ENCODE measurements around the gene RPRML.

DNA sequence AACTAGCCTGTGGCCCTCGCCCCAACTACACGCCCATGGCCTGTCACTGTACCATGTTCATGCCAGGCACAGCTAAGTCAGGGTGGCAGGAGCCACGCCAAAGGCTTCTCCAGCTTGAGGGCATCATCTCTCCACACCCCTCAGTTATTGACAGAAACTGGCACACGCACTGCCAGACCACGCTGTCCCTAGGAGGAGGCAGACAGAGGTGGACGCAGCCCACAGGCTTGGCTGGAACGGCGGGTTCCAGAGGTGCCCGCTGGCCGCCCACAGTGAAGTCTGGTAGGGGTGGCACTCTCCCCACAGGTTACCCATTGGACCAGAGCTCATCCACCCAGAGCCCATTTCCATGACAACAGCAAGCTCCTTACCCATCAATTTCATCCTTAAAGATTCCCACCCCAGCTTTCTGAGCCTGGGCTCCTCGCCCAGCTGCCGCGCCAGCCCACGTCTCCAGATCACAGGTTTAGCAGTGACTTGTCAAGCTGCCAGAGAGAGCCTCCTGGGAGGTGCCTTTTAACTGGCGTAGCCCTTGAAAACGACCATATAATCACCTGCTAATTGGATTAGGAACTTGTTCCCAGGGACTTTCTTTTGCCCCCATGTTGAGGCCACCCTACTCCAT is 27.9 kb downstream of the RPRML start:
- TF ChIP-seq, protein P1, sequence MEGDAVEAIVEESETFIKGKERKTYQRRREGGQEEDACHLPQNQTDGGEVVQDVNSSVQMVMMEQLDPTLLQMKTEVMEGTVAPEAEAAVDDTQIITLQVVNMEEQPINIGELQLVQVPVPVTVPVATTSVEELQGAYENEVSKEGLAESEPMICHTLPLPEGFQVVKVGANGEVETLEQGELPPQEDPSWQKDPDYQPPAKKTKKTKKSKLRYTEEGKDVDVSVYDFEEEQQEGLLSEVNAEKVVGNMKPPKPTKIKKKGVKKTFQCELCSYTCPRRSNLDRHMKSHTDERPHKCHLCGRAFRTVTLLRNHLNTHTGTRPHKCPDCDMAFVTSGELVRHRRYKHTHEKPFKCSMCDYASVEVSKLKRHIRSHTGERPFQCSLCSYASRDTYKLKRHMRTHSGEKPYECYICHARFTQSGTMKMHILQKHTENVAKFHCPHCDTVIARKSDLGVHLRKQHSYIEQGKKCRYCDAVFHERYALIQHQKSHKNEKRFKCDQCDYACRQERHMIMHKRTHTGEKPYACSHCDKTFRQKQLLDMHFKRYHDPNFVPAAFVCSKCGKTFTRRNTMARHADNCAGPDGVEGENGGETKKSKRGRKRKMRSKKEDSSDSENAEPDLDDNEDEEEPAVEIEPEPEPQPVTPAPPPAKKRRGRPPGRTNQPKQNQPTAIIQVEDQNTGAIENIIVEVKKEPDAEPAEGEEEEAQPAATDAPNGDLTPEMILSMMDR (IDR thresholded peaks at IDR 0.05), result no peak
- TF ChIP-seq POLR2A (IDR thresholded peaks at IDR 0.05), result no peak
